GM18867 (cell line): Measurements from ENCODE around the gene MICAL2.

Source experiments
- ATAC-seq: cut with Tn5 transposase; IDR thresholded peaks from one replicate; pipeline ENCODE4 v1.9.1; 2021; ENCODE audit warnings: mild to moderate bottlenecking, moderate library complexity; ENCODE audit not compliant: unreplicated experiment

Gene MICAL2

DNA sequence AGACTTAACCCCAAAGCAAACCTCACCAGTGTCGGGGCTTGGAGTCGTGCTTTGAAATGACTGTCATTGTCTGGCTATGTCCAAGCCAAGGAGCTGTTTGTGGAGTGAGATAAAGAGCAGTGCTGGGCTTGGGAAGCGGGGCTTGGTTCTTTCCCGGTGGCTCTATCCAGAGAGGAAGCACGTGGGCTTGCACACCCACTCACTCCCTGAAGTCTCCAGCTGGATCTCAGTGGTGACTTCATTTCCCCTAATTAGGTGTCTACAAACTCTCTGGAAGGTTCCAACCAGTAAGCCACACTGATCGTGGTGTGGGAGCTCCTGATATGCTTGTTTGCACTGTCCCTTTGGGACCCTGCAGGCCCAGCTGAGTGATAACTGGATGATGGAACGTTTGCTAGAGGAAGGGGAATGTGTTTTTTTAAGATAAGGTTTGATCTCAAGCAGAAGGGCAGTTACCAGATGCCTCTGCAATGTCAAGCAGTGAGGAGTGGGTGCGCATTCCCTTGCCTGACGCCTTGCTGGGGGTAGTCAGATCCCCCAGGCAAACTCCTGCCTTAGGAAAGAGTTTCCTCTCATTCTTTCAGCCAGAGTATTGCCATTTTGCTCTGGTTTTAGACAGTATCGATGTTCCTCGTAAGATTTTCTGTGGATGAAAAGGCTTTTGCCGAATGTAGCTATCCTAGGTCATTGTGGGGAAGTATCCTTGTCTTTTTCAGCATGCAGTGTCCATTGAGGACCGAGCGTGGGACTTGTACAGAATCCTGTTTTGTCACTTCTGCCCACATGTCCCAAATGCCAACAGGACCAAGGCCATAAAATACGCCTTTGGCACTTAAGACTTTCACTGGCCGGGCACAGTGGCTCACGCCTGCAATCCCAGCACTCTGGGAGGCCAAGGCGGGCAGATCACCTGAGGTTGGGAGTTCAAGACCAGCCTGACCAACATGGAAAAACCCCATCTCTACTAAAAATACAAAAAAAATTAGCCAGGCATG, 90.9 kb downstream of the MICAL2 start:
- ATAC-seq, result no peak

DNA sequence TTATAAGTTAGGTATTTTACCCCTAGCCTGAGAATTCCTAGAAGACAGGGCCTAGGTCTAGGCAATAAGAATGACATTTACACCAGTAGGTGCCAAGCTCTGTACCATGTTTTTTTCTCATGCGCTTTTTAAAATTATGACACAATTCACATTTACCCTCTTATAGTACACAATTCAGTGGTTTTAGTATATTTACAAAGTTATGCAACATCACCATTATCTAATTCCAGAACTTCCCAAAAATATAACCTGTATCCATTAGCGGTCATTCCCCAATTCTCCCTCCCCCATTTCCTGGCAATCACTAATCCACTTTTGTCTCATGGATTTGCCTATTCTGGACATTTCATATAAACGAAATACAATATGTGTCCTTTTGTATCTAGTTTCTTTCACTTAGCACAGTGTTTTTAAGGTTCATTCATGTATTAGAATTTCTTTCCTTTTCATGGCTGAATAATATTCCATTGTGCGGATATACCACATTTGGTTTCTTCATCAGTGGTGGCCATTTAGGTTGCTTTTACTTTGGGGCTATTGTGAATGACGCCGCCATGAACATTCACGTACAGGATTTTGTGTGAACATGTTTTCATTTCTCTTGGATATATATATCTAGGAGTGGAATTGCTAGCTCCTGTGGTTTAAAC, 92.4 kb downstream of the MICAL2 start:
- ATAC-seq, result no peak

DNA sequence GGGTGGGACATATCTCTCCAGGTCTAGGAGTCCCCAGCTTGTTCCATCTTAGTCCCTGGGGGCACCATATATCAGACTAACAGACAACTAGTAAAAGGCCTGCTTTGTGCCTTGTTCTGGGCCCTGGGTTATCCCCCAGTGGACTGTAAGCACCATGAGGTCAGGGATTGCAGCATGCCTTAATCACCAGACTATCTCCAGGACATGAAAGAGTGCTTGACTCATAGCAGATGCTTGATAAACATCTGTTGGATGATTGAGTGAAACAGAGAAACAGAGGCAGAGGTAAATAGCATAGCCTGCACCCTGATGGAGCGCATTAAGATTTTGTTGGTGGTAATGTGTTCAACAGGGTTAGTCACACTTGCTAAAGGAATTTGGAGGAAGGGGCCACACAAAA, 94.1 kb downstream of the MICAL2 start:
- ATAC-seq, result no peak

DNA sequence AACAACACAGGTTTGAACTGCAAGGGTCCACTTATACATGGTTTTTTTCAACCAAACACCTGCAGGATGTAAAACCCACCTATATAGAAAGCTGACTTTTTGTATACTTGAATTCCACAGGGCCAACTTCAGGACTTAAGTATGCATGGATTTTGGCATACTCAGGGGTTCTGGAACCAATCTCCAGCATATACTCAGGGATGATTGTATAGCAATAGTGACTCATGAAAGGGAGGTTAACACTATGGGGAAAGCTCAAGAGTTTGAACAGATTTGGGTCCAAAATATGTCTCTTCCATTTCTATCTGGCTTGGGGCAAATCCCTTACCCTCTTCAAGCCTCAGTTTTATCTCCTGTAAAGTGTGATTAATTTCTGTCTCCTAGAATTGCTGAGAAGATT, 94.9 kb downstream of the MICAL2 start:
- ATAC-seq, result no peak

DNA sequence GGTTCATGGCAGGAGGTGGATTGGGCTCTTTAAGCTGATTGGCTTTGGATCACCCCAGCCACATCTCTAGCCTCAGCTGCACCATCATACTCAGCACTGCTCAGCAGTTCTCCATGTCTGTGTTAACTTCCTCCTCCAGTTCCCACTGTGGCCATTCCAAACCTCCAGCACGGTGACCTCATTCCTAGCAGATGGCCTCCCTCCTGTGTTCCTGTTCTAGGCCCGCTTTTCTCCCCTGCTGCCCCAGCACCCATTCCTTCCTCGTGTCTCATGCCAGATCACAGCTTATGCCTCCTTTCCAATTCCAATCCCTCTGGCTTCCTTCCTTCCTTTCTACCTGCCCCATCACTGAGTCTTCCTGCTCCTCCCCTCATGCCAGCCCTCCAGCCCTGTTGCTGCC, 96.1 kb downstream of the MICAL2 start:
- ATAC-seq, result no peak

DNA sequence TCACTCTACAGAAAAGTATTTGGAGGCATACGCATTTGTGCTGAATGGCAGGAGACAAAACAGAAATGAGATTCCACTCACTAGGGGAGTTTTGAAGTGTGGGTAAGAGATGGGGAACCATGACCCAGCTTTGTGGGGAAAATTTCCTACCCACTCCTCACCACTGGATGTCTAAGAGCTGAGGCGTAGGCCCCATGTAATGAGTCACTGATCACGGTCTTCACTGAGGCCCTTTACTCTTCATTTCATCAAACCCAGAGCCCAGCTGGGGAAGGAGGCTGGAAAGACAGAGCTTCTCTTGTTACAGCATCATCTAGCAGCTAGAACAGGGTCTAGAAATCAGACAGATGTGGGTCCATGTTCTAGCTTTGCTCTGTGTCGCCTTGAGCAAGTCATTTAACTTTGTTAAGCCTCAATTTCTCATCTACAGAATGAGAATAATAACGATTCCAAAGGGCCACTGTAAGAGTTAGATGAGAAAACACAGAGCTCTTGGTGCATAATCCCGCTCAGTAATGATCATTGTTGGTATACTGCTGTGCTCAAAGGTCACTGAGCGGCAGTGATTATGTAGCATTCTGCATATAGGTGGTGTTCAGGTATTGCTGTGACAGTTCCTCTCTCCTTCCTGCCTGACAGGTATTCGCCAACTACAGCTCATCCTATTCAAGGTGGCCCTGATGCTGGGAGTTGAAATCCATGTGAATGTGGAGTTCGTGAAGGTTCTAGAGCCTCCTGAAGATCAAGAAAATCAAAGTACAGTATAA, 97.2 kb downstream of the MICAL2 start:
- no peak for ATAC-seq

DNA sequence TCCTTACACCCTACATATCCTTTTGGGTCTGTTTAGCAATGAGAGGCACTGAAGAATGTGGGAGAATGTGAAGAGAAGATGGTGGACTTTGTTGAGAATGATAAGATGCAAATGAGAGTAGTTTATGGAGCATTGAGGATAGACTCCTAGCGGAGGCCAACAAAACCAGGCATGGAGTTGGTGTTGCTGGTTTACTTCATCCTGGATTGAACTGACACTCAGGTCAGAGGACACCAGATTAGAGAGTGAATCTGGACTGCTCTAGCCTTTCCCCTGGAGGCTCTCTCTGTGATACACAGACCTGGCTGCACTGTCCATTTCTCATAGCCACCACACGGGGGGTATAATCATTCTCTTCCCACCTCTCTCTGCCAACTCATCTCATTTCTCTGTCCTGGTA, 98.7 kb downstream of the MICAL2 start:
- no peak for ATAC-seq

DNA sequence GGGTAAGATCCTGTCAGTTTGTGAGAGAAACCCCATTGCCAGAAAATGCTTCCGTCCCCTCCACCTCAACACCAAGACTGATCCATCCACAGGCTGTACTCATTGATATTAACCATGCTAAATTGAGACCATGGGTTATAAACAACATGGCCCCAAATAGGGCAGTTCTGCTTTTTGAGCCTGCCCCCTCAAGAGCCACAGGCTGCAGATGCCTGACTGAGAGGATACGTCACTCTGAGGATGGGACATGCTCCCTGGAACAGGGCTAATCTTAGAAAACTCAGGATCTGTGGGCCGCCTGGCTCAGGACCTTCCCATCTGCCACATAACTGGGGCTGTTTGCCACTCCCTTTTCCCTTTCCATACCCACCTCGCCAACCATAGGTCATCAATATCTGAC, 99.8 kb downstream of the MICAL2 start:
- no peak for ATAC-seq

DNA sequence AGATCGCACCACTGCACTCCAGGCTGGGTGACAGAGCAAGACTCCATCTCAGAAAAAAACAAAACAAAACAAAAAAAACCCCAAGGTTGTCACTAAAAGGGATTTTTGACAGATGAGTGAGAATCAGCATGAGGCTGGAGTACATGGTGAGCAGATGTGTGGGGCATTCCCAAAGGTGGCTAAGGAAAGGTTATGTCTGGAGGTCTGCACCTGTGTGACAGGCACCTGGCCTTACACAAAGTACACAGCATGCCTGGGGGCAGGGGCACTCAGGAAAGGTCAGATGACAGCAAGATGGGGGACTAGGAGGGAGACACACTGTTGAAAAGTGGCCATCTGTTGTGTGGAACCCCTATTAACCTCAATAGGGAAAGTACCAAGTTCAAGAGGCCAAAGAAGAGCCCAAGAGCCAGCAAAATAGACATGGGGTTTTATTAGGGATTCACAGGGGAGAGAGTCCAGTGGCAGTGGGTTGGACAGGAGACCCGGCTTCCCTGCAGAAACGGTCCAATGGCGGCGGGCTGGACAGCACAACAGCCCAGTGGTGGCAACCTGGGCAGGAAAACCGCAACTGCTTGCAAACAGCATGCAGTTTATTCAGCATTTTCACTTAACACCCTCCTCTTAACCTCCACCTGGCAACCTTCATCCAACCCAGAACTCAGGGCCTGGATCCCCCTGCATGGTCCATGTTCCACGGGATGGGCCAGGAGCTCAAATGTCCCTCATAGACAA, 101.1 kb downstream of the MICAL2 start:
- ATAC-seq, result peak; percentile 42

DNA sequence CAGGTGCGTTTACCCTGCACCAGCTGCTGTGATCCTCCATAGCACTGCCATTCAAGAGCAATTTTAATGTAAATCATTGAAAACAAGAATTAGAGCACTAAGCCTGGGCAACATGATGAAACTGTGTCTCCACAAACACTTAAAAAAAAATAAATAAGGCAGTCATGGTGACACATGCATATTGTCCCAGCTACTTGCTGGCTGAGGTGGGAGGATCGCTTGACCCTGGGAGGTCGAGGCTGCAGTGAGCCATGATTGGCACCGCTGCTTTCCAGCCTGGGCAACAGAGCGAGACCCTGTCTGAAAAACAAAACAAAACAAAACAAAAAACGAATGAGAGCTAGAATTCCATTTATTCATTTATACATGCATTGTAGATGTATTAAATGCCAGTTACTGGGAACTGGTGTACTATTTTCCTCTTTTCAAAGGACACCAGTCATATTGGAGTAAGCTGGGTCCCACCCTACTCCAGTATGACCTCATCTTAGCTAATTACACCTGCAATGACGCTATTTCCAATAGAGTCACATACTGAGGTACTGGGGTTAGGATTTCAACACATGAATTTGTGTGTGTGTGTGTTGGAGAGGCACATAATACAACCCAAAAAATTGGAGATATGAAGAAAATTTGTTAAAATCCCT, 101.9 kb downstream of the MICAL2 start:
- no peak for ATAC-seq

DNA sequence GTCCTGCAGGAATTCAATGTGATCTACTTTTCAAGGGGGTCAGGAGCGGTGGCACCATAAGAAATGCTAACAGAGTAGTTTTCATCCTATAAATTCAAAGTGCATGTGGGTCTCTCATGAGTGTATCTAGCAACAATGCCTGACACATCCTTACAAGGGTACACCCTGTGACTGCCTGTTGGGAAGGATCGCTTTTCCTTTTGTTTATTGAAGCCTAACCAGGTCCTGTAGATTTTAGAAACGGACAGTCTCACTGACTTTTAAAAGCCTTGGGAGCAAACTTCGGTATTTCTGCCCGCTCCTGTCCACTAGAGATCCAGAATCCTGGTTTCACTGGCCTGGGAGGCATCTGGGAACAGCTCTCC, 102.4 kb downstream of the MICAL2 start:
- ATAC-seq, result no peak

DNA sequence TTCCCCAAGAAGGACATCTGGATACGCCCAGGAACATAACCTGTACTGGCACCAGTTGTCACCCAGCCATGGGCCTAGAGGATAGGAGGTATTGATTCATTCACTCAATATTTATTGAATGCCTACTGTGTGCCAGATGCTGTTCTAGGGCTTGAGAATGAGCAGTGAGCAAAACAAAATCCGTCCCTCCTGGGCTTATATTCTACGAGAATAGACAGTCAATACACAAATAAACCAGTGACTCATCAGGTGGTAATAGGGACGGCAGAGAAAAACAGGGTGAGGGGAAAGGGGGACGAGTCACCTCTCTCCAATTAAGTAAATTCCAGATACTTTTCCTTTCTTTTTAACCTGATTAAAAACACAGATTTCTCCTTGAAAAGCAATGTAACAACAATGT, 103.5 kb downstream of the MICAL2 start:
- no peak for ATAC-seq

DNA sequence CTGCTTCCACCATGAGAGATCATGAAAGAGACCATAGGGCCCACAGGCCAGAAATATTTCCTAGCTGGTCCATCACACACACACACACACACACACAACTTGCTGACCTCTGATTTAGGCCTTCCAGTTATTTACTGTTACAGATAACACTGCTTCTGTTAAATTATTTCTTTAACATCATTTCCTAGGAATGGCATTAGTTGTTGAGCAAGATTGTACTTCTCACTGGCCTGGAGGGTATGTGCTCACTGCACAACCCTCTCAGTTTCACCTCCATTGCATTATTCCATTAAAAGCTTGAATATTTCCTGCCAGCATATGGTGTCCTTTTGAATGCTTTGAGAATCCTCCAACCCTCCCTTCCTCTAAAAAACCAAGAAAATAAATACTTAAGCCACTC, 104.4 kb downstream of the MICAL2 start:
- no peak for ATAC-seq

DNA sequence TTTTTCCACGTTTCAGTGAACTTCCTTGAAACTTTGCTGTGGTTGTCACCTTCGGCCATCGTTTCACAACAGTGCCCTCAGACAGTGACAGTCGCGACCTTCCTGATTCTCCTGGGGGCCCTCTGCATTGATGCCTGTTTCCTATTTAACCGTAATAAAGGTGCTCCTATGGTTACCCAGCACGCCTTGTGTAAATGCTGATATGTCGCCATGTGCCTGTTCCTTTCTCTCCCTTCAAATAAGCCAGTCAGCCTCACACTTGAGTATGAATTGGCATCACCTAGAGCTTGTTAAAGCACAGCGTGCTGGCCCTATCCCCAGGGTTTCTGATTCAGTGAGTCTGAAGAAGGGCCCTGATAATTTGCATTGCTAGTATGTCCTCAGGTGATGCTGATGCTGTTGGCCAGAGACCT, 104.8 kb downstream of the MICAL2 start:
- no peak for ATAC-seq

DNA sequence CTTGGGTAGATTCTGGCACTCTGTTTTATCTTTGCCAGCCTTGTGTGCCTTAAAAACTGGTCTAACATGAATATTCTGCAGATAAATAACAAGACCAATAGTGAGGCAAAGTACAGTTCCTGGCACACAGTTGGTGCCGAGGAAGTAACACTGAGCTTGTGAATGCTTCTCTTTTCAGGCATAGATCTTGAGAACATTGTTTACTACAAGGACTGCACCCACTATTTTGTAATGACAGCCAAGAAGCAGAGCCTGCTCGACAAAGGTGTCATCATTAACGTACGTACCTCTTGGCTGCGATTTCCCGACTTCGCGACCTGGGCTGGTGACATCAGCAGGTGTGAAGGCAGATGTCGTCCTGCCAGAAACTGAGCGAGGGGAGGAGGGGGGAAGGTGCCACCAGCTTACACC, 105.7 kb downstream of the MICAL2 start:
- ATAC-seq, result no peak

DNA sequence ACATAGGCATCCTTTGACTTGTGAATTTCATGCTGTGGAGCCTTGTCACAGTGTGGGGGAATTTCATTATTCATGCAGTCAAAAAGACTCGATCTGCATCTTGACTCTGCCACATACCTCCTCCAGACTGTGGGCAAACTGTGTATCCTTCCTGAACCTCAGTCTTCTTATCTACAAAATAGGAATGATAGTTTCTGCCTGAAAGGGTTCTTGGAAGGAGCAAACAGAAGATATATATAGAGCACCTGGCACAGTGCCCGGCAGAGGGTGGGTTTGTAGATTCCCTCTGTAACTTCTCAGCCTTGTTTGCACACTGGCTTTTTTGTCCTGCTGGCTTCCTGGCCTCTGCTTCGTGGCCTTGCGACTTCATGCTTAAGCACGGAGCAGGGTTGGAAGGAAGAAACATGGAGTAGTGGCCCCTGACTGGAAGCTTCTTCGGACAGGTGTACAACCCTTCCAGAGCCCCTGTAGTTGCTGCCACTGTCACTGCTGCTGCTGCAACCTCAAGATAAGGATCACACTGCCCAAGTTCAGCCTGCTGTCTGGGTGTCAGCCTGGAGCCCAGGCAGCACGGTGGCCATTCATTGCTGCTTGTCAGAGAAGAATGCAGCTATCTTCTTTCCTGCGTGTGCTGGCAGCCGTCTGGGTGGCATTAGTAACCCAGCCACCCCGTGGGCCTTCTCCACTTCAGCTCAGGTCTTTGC, 106.4 kb downstream of the MICAL2 start:
- no peak for ATAC-seq

DNA sequence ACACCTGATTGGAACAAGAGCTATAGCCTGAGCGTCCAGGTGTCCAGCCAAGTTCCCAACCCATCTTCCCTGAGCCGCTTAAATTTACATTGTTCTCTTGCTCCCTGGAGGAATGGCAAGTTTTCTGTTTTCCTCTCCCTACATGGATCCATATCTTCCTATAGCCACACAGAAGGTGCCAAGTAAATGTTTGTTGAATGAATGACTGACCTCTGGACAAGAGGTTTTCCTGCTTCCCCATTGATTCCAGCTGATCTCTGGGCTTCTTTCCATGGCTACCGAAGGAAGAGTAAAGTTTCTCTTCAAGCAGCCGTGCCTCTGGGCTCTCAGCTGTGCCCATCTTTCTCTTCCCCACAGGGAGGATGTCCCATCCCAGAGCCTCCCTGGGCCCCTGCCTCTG, 107.5 kb downstream of the MICAL2 start:
- ATAC-seq, result no peak

DNA sequence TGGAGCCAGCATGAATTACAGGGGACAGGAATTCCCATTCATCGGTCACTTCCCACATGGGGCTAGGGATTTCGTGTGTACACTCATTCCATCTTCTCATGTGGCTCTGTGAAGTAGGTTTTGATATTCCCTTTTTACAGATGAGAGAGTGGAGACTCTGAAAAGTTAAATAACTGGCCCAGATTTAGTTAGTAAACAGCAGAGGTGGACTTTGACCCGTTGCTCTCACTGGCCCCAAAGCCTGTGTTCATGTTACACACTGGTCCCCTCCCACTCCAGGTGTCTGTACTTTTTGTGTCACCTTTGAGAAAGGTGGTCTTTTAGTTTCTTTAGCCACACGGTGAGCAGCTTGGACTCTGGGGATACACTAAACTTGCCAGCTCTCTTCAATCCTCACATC, 108.5 kb downstream of the MICAL2 start:
- ATAC-seq, result no peak

DNA sequence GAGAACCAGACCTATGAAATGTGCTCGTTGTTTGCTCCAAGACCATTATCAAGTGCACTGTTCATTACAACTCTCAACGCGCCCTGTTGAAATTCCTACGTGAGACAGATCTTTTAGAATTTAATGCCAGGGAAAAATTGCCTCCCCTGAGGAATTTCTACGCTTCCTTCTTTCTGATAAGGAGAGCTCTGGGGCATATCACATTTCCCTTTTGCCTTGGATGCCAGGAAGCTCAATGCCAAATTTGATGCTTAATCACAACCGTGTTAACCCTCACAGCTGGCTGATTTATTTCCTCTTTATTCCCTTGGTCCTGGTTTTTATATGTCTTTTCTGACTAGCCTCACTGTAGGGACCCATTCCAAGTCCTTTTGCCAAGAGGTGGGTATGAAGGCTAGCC, 109.4 kb downstream of the MICAL2 start:
- ATAC-seq, result no peak

DNA sequence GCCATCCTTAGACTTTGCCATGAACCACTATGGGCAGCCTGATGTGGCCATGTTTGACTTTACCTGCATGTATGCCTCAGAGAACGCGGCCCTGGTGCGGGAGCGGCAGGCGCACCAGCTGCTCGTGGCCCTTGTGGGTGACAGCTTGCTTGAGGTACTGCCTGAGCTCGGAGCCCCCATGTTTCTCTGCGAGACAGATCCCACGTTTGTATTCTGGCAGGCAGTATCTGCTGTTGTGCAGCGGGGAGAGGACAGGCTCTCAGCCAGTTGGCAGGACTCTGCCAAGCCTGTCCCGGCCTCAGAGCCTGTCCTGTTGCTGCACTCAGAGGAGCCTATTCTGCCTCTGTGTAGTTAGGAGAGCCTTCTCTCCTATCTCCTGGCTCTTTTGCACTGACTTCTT, 109.9 kb downstream of the MICAL2 start:
- ATAC-seq, result no peak
